H1 (cell line): ENCODE results near the gene KCNK3. TPM values are rescaled to one million over a fixed set of nuclear protein-coding genes. Genes with fewer than 3 reads are reported as not detected.

Experiments
- polyA plus RNA-seq, 7 experiments: library from polyadenylated mRNA; depleted of rRNA in 3 of 7; stranded (reverse) in 5 of 7; unstranded in 2 of 7; fragments of >200 nt in 5 of 7; fragments of 200-250 nt in 2 of 7; gene quantifications; 1 replicate in 5 of 7; 2 replicates in 1 of 7; 4 replicates in 1 of 7; pipeline versions ENCODE4 v1.2.1 to v1.2.3, GENCODE V29; 2011 to 2013; ENCODE audit warnings: missing spikeins in 2 of 7, mixed read lengths in 2 of 7
- small RNA-seq: library from polyadenylated mRNA; stranded (forward); fragments of <200 nt; extraction: miRNeasy Mini kit (QIAGEN cat#:217004); gene quantifications from one replicate; pipeline ENCODE3, GENCODE V24; 2013; ENCODE audit not compliant: insufficient read depth
- total RNA-seq: library from RNA; stranded (reverse); fragmentation: NEBNext Ultra II Directional; extraction: Animal tissue kit (Norgen Biotek cat#: 25700); gene quantifications from 2 replicates; pipeline ENCODE4 v1.2.1, GENCODE V29; 2021

The KCNK3 gene
- total and polyA plus RNA-seq, 2 of the 8 experiments (the other 6 are each of a cell fraction or from before 2014, with no cell fraction given), result 0.29 to 0.30 TPM

Small RNA genes lying within 50 kb of the gene (small RNA-seq; reads per million reads assigned to genes)
- gene AC015977.1, result not detected

Other genes starting within 250 kb of the KCNK3 start
- not detected in 2 replicates for gene OTOF, start 214.6 kb upstream of the KCNK3 start, total RNA-seq
- gene OTOF, start 214.6 kb upstream of the KCNK3 start, polyA plus RNA-seq (2011; rRNA removed), result 0.06 TPM in 2 replicates
- gene CIB4, start 51.4 kb upstream of the KCNK3 start, total RNA-seq, result not detected in 2 replicates
- not detected in 2 replicates for gene CIB4, start 51.4 kb upstream of the KCNK3 start, polyA plus RNA-seq (2011; rRNA removed)
- 11.2 and 11.6 TPM in 2 replicates for gene SLC35F6, start 71.6 kb downstream of the KCNK3 start, total RNA-seq
- 12.9 and 13.5 TPM in 2 replicates for gene SLC35F6, start 71.6 kb downstream of the KCNK3 start, polyA plus RNA-seq (2011; rRNA removed)
- 28.5 and 30.9 TPM in 2 replicates for gene CENPA, start 93.3 kb downstream of the KCNK3 start, total RNA-seq
- 17.6 and 19.4 TPM in 2 replicates for gene CENPA, start 93.3 kb downstream of the KCNK3 start, polyA plus RNA-seq (2011; rRNA removed)
- gene DPYSL5, start 155.4 kb downstream of the KCNK3 start, total RNA-seq, result 16.3 and 16.4 TPM in 2 replicates
- gene DPYSL5, start 155.4 kb downstream of the KCNK3 start, polyA plus RNA-seq (2011; rRNA removed), result 11.9 and 14.1 TPM in 2 replicates